Gastrocnemius medialis (tissue), 4 donors: Measurements from ENCODE around the gene ITGB5.

Experiments used
- CTCF ChIP-seq, 5 experiments: fragments of 450-650 bp in 3 of 5; fragments of 200-600 bp in 2 of 5; sonication (generic) in 2 of 5; IDR thresholded peaks in 4 of 5; conservative IDR thresholded peaks in 1 of 5; 1 replicate in 4 of 5; 2 replicates in 1 of 5; pipeline ENCODE4 v1.5.1; 2016 to 2019; ENCODE audit warnings: antibody characterized with exemption in 5 of 5, mild to moderate bottlenecking in 3 of 5, moderate library complexity in 3 of 5
- POLR2A ChIP-seq, 2 donors: fragments of 450-650 bp; IDR thresholded peaks; one replicate each; pipeline ENCODE4 v1.6.1; 2017; ENCODE audit warnings: antibody characterized with exemption in 2 of 2, mild to moderate bottlenecking in 2 of 2, moderate library complexity in 2 of 2

GRCh38 chr3:124783696-124784095, 103.5 kb downstream of the ITGB5 start:
- TF ChIP-seq POLR2A (IDR thresholded peaks at IDR 0.05) = no peak
- no peak for TF ChIP-seq CTCF (IDR thresholded peaks at IDR 0.05 in 4 of 5, conservative IDR thresholded peaks at IDR 0.05 in 1 of 5)
